ENCODE measurements around the gene PRDM5. TPM values are rescaled to one million over a fixed set of nuclear protein-coding genes. Genes with fewer than 3 reads are reported as not detected.

The PRDM5 gene
- total RNA-seq, 1 experiment from 2014 or later, result 5.1 TPM

- DNase-seq (ENCODE audit: low read depth, low spot score) (no peak), ATAC-seq (no peak)
- intact Hi-C loops (cut with micrococcal nuclease), result no loop called here
- ChIA-PET POLR2A (no interaction called here), CTCF (no interaction called here), RAD21 (ENCODE audit: low non-redundant PET in 1 of 2, low total read pairs in 2 of 2, uncharacterized antibody in 2 of 2, unreplicated experiment in 2 of 2) (no interaction called here)
- BruUV-seq (replicated peaks), result no TSS peak
- Histone ChIP-seq H3K4me1 (ENCODE audit: control insufficient read depth in 1 of 2, insufficient read depth in 2 of 2, low read length in 2 of 2) (no peaks in the 10 kb centered on the region), H2AFZ (ENCODE audit: low read depth, low read length, poor library complexity, severe bottlenecking) (no peak overlapping the region), H3K4me3 (replicated peaks in 1 of 2; ENCODE audit: low read depth in 1 of 2, low read length in 2 of 2) (no peak overlapping the region), H3K36me3 (ENCODE audit: control insufficient read depth in 1 of 2, insufficient read depth in 2 of 2, low read length in 2 of 2) (no peaks in the 10 kb centered on the region), H3K9me3 (ENCODE audit: control insufficient read depth in 1 of 2, insufficient read depth in 1 of 2, low read depth in 1 of 2, low read length in 2 of 2) (no peaks in the 10 kb centered on the region), H3K9me2 (ENCODE audit: insufficient read depth) (no peaks in the 10 kb centered on the region), H3K9ac (ENCODE audit: low read length) (no peak overlapping the region), H3K27me3 (ENCODE audit: insufficient read depth, low read length) (no peaks in the 10 kb centered on the region), H3K4me2 (ENCODE audit: low read length) (no peak overlapping the region), H3K79me2 (ENCODE audit: insufficient read depth, low read length) (no peaks in the 10 kb centered on the region), H4K20me1 (ENCODE audit: insufficient read depth) (no peaks in the 10 kb centered on the region), H3K27ac (ENCODE audit: low read depth, low read length) (no peak overlapping the region)
- TF ChIP-seq CEBPB (IDR thresholded peaks at IDR 0.05; ENCODE audit: low read depth) (no peak), EGR1 (IDR thresholded peaks at IDR 0.05; ENCODE audit: low read depth) (no peak), ATF3 (IDR thresholded peaks at IDR 0.05) (no peak), EZH2 (IDR thresholded peaks at IDR 0.05) (no peak), JUND (IDR thresholded peaks at IDR 0.05) (no peak), TCF7L2 (IDR thresholded peaks at IDR 0.05; ENCODE audit: borderline replicate concordance, extremely low read depth, insufficient read depth, insufficient read length) (no peak), CTCF (IDR thresholded peaks at IDR 0.05 in 2 of 3, conservative IDR thresholded peaks at IDR 0.05 in 1 of 3; ENCODE audit: borderline replicate concordance in 1 of 3, insufficient read depth in 1 of 3, low read depth in 2 of 3, low read length in 2 of 3) (no peak), ZBTB33 (IDR thresholded peaks at IDR 0.05; ENCODE audit: extremely low read depth, insufficient replicate concordance, low read length) (no peak), SP1 (IDR thresholded peaks at IDR 0.05; ENCODE audit: low read depth) (no peak), FOSL1 (IDR thresholded peaks at IDR 0.05; ENCODE audit: low read depth) (no peak), EZH2phosphoT487 (IDR thresholded peaks at IDR 0.05; ENCODE audit: borderline replicate concordance) (no peak), YY1 (IDR thresholded peaks at IDR 0.05; ENCODE audit: extremely low read depth, insufficient replicate concordance, low read depth, low read length) (no peak), ZFX (IDR thresholded peaks at IDR 0.05) (no peak), ZNF274 (IDR thresholded peaks at IDR 0.05; ENCODE audit: low read depth, low read length) (no peak), ELF1 (IDR thresholded peaks at IDR 0.05; ENCODE audit: borderline replicate concordance, low read depth) (no peak), POLR2AphosphoS5 (IDR thresholded peaks at IDR 0.05; ENCODE audit: low read depth, low read length) (no peak), REST (IDR thresholded peaks at IDR 0.05; ENCODE audit: low read depth) (no peak), POLR2A (IDR thresholded peaks at IDR 0.05; ENCODE audit: borderline replicate concordance, extremely low read depth, insufficient read depth, insufficient read length) (no peak)
Measured at GRCh38 chr4:120801137-120801758, 121.3 kb downstream of the PRDM5 start.
